Astrocyte (in vitro differentiated cells and primary cell): Measurements from ENCODE around the gene TMTC2. TPM values are rescaled to one million over a fixed set of nuclear protein-coding genes. Genes with fewer than 3 reads are reported as not detected.

Experiments
- DNase-seq: peaks from one replicate; pipeline ENCODE4 v3.0.0-alpha.2; 2010; ENCODE audit warnings: low read depth
- FAIRE-seq: peaks from 2 replicates; lab custom pipeline; 2011; peaks lifted over from hg19 to GRCh38; lab: Jason Lieb, UNC
- H2AFZ ChIP-seq: 2 replicates; pipeline ENCODE4 v1.6.0; 2012; ENCODE audit warnings: low read depth, low read length, inconsistent platforms
- H3K27ac ChIP-seq: 2 replicates; pipeline ENCODE4 v1.5.1; 2011; ENCODE audit warnings: low read depth, low read length, inconsistent platforms
- H3K27me3 ChIP-seq: 2 replicates; pipeline ENCODE4 v1.6.0; 2011; ENCODE audit warnings: low read length, inconsistent platforms; ENCODE audit not compliant: insufficient read depth
- H3K36me3 ChIP-seq: 2 replicates; pipeline ENCODE4 v1.5.1; 2011; ENCODE audit warnings: low read length, inconsistent platforms; ENCODE audit not compliant: insufficient read depth
- H3K4me1 ChIP-seq: 2 replicates; pipeline ENCODE4 v1.5.1; 2011; ENCODE audit warnings: low read length, inconsistent platforms; ENCODE audit not compliant: insufficient read depth
- H3K4me2 ChIP-seq: 2 replicates; pipeline ENCODE4 v1.6.0; 2012; ENCODE audit warnings: low read length, inconsistent platforms
- H3K4me3 ChIP-seq: 2 replicates; pipeline ENCODE4 v1.5.1; 2011; ENCODE audit warnings: low read depth, mild to moderate bottlenecking, low read length, inconsistent platforms; ENCODE audit not compliant: insufficient read depth
- H3K79me2 ChIP-seq: 2 replicates; pipeline ENCODE4 v1.6.0; 2012; ENCODE audit warnings: mild to moderate bottlenecking, low read length, inconsistent platforms; ENCODE audit not compliant: insufficient read depth
- H3K9ac ChIP-seq: 2 replicates; pipeline ENCODE4 v1.6.0; 2012; ENCODE audit warnings: mild to moderate bottlenecking, low read length, inconsistent platforms
- H3K9me3 ChIP-seq: 2 replicates; pipeline ENCODE4 v1.5.1; 2012; ENCODE audit warnings: low read depth, mild to moderate bottlenecking, low read length, inconsistent platforms; ENCODE audit not compliant: insufficient read depth
- H4K20me1 ChIP-seq: 2 replicates; pipeline ENCODE4 v1.6.0; 2012; ENCODE audit warnings: low read length, inconsistent platforms; ENCODE audit not compliant: insufficient read depth
- H3K27ac Mint-ChIP-seq: one replicate; pipeline ENCODE4 v1.8.0; 2021; ENCODE audit warnings: mild to moderate bottlenecking, mixed read lengths; ENCODE audit not compliant: unreplicated experiment
- H3K27me3 Mint-ChIP-seq: one replicate; pipeline ENCODE4 v1.8.0; 2021; ENCODE audit warnings: low read depth, mixed read lengths; ENCODE audit not compliant: unreplicated experiment
- H3K36me3 Mint-ChIP-seq: one replicate; pipeline ENCODE4 v1.8.0; 2021; ENCODE audit warnings: low read depth, mixed read lengths; ENCODE audit not compliant: unreplicated experiment
- H3K4me1 Mint-ChIP-seq: one replicate; pipeline ENCODE4 v1.8.0; 2021; ENCODE audit warnings: low read depth, mixed read lengths; ENCODE audit not compliant: unreplicated experiment
- H3K4me3 Mint-ChIP-seq: one replicate; pipeline ENCODE4 v1.8.0; 2021; ENCODE audit warnings: mild to moderate bottlenecking, moderate library complexity, mixed read lengths; ENCODE audit not compliant: unreplicated experiment
- H3K9me3 Mint-ChIP-seq: one replicate; pipeline ENCODE4 v1.8.0; 2021; ENCODE audit warnings: mild to moderate bottlenecking, mixed read lengths; ENCODE audit not compliant: unreplicated experiment
- EZH2 ChIP-seq: IDR thresholded peaks from 2 replicates; pipeline ENCODE4 v1.6.1; 2012; ENCODE audit warnings: mild to moderate bottlenecking, low read length, inconsistent platforms; ENCODE audit not compliant: insufficient read depth
- total RNA-seq: library from RNA; stranded (reverse); gene quantifications from 2 replicates; pipeline ENCODE4 v1.2.1, GENCODE V29; 2021
- TF ChIP-seq, protein P1 (sequence below): IDR thresholded peaks from 2 replicates; pipeline ENCODE4 v1.5.1; 2011; ENCODE audit warnings: low read depth, mild to moderate bottlenecking, inconsistent platforms, low read length, moderate library complexity; ENCODE audit not compliant: insufficient read depth

TMTC2 gene
- total RNA-seq, 1 donor from 2014 or later: 2.2 TPM

GRCh38 chr12:83015390-83016217 lies 328.9 kb downstream of the TMTC2 start:
- Histone ChIP-seq H2AFZ (peak overlapping the region; percentile 26), H3K4me3 (peak overlapping the region; percentile 52), H3K9ac (no peak overlapping the region), H4K20me1 (no peaks in the 10 kb centered on the region), H3K4me2 (peak overlapping the region; percentile 80), H3K9me3 (no peaks in the 10 kb centered on the region), H3K79me2 (no peaks in the 10 kb centered on the region), H3K27me3 (no peaks in the 10 kb centered on the region), H3K4me1 (peaks cover 11% of the 10 kb centered on the region), H3K27ac (no peak overlapping the region), H3K36me3 (no peaks in the 10 kb centered on the region)
- Mint-ChIP-seq H3K4me3 (no peak overlapping the region), H3K27me3 (no peaks in the 10 kb centered on the region), H3K36me3 (no peaks in the 10 kb centered on the region), H3K9me3 (peaks cover 3% of the 10 kb centered on the region), H3K4me1 (peaks cover 17% of the 10 kb centered on the region), H3K27ac (peak overlapping the region; percentile 23)
- peak; percentile 29 for DNase-seq
- no peak for FAIRE-seq
- no peak for TF ChIP-seq EZH2
- TF ChIP-seq, protein P1, sequence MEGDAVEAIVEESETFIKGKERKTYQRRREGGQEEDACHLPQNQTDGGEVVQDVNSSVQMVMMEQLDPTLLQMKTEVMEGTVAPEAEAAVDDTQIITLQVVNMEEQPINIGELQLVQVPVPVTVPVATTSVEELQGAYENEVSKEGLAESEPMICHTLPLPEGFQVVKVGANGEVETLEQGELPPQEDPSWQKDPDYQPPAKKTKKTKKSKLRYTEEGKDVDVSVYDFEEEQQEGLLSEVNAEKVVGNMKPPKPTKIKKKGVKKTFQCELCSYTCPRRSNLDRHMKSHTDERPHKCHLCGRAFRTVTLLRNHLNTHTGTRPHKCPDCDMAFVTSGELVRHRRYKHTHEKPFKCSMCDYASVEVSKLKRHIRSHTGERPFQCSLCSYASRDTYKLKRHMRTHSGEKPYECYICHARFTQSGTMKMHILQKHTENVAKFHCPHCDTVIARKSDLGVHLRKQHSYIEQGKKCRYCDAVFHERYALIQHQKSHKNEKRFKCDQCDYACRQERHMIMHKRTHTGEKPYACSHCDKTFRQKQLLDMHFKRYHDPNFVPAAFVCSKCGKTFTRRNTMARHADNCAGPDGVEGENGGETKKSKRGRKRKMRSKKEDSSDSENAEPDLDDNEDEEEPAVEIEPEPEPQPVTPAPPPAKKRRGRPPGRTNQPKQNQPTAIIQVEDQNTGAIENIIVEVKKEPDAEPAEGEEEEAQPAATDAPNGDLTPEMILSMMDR: no peak

DNA sequence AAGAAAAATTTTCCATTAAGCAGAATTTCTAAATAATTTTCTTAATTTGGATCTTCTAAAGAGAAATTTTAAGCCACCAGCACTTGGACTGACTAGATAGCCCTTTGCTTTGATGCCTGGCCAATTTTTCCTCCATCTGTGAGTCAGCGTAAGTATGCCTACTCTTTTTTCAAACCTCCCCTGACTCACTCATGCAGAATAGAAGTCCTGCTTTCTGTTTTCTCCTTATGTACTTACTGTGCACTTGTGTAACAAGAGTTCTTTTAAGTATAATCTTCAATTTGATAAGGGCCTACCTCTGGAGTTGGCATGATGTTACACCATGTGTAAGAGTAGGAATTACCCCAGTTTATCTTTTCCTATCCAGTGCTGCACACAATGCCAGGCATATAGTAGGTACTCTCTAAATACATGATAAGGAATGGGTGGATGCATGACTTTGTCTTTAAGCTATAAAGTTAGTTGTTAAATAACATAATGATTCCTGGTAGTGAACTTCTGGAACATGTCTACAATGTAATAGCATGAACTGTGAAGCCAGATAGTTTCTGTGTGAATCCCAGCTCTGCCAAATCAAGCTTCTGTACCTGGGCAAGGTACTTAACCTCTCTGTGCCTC lies 329.6 kb downstream of the TMTC2 start:
- no peak overlapping the region for H3K27ac ChIP-seq
- no peak overlapping the region for H3K4me3 Mint-ChIP-seq
- H3K9me3 Mint-ChIP-seq: no peaks in the 10 kb centered on the region
- H3K27ac Mint-ChIP-seq: no peak overlapping the region
- H3K36me3 ChIP-seq: no peaks in the 10 kb centered on the region
- H3K9ac ChIP-seq: no peak overlapping the region
- no peaks in the 10 kb centered on the region for H3K27me3 Mint-ChIP-seq
- H3K4me1 Mint-ChIP-seq: peaks cover 17% of the 10 kb centered on the region
- no peaks in the 10 kb centered on the region for H3K9me3 ChIP-seq
- H4K20me1 ChIP-seq: no peaks in the 10 kb centered on the region
- peaks cover 11% of the 10 kb centered on the region for H3K4me1 ChIP-seq
- FAIRE-seq: peak; percentile 13
- H3K36me3 Mint-ChIP-seq: no peaks in the 10 kb centered on the region
- DNase-seq: peak; percentile 91
- no peak overlapping the region for H2AFZ ChIP-seq
- no peak for TF ChIP-seq EZH2
- TF ChIP-seq, protein P1: no peak
- no peaks in the 10 kb centered on the region for H3K27me3 ChIP-seq
- H3K4me3 ChIP-seq: peak overlapping the region; percentile 52
- peak overlapping the region; percentile 80 for H3K4me2 ChIP-seq
- H3K79me2 ChIP-seq: no peaks in the 10 kb centered on the region
